ENCODE data around the gene AGAP1.

- no peak for TF ChIP-seq CTCF (IDR thresholded peaks at IDR 0.05; ENCODE audit: poor library complexity, severe bottlenecking)
- no peak for TF ChIP-seq POLR2AphosphoS5 (IDR thresholded peaks at IDR 0.05)
- no peak for TF ChIP-seq EZH2 (IDR thresholded peaks at IDR 0.05; ENCODE audit: borderline replicate concordance, insufficient read depth, low read length, poor library complexity, severe bottlenecking)
- TF ChIP-seq TAF1 (IDR thresholded peaks at IDR 0.05; ENCODE audit: low read depth): no peak
These were observed 280.5 kb downstream of the AGAP1 start for GRCh38 chr2:235774153-235774870.

Data from neural cell (in vitro differentiated cells).